ENCODE measurements around the gene MEIS1. TPM values are rescaled to one million over a fixed set of nuclear protein-coding genes. Genes with fewer than 3 reads are reported as not detected.
A peak's percentile ranks its signal among the peaks of the same experiment; 100 is the strongest.

The MEIS1 gene
- total RNA-seq, 1 donor from 2014 or later: 46.7 TPM

DNA sequence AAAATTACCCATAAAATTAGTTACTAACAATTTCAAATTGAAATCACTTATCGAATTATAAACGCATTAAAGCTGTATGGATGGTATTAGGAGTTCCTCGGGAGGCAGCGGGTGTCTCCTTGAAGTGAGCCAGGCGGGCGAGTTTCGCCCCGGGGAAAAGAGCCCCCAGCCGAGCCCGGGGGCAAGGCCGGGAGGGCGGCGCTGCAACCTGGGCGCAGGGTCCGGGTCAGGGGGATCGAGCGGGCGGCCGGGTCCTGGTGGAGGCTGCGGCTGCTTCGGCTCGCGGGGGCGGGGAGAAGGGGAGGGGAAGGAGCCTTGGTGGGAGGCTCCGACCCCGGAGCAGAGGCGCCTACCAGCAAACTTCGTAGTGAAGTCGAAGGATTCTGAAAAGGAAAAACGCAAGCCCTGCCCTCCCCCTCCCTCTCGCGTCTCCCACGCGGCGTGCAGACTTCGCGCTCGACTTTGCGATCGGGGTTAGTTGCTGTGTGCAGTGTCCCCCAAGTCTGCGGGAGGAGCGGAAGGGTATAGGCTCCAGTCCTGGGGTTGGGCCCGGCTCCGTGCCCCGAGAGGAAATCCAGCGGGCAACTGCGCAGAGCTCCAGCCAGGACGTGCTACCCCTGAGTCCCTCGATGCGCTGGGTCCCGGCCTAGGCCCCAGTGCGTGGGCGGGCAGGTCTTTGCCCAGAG is 140.8 kb downstream of the MEIS1 start:
- H3K36me3 ChIP-seq: no peaks in the 10 kb centered on the region
- peaks cover 21% of the 10 kb centered on the region for H3K27me3 ChIP-seq
- TF ChIP-seq, protein P1, sequence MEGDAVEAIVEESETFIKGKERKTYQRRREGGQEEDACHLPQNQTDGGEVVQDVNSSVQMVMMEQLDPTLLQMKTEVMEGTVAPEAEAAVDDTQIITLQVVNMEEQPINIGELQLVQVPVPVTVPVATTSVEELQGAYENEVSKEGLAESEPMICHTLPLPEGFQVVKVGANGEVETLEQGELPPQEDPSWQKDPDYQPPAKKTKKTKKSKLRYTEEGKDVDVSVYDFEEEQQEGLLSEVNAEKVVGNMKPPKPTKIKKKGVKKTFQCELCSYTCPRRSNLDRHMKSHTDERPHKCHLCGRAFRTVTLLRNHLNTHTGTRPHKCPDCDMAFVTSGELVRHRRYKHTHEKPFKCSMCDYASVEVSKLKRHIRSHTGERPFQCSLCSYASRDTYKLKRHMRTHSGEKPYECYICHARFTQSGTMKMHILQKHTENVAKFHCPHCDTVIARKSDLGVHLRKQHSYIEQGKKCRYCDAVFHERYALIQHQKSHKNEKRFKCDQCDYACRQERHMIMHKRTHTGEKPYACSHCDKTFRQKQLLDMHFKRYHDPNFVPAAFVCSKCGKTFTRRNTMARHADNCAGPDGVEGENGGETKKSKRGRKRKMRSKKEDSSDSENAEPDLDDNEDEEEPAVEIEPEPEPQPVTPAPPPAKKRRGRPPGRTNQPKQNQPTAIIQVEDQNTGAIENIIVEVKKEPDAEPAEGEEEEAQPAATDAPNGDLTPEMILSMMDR (IDR thresholded peaks at IDR 0.05): no peak
- intact Hi-C loops (cut with DNase I): loop anchor here (1.0 to 10.0 kb wide), 11 partner anchors 13 to 1457 kb away; partner anchors contain the start of gene ETAA1
- peaks cover 15 to 23% of the 10 kb centered on the region in 2 donors for H3K4me1 ChIP-seq
- peak overlapping the region; percentile 72 to 77 for H3K27ac ChIP-seq
- no peaks in the 10 kb centered on the region for H3K9me3 ChIP-seq
- DNase-seq (ENCODE audit: low spot score in 2 of 2): peak in 1 of 2 donors; percentile 68
- H3K4me3 ChIP-seq: peak overlapping the region; percentile 82 to 86

DNA sequence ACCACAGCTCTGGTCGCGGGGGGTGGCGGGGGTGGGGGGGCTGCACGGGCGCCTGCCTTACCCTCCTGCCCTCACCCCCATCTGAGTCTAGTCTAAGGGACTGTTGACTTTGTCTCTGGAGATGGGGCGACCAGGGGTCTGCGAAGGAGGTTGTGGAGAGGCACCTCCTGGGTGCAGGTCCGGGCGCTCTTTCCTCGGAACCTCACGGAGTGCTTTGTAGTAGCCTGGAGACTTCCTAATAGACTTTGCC is 141.3 kb downstream of the MEIS1 start:
- Histone ChIP-seq H3K36me3 (no peaks in the 10 kb centered on the region), H3K27me3 (peaks cover 21% of the 10 kb centered on the region), H3K4me1 (peaks cover 15 to 23% of the 10 kb centered on the region in 2 donors), H3K27ac (peak overlapping the region; percentile 72 to 77), H3K4me3 (peak overlapping the region; percentile 82 to 86), H3K9me3 (no peaks in the 10 kb centered on the region)
- DNase-seq (ENCODE audit: low spot score in 2 of 2): no peak
- intact Hi-C loops (cut with DNase I): loop anchor here (1.0 to 10.0 kb wide), 10 partner anchors 13 to 1456 kb away; partner anchors contain the start of gene ETAA1
- TF ChIP-seq, protein P1 (IDR thresholded peaks at IDR 0.05): no peak

DNA sequence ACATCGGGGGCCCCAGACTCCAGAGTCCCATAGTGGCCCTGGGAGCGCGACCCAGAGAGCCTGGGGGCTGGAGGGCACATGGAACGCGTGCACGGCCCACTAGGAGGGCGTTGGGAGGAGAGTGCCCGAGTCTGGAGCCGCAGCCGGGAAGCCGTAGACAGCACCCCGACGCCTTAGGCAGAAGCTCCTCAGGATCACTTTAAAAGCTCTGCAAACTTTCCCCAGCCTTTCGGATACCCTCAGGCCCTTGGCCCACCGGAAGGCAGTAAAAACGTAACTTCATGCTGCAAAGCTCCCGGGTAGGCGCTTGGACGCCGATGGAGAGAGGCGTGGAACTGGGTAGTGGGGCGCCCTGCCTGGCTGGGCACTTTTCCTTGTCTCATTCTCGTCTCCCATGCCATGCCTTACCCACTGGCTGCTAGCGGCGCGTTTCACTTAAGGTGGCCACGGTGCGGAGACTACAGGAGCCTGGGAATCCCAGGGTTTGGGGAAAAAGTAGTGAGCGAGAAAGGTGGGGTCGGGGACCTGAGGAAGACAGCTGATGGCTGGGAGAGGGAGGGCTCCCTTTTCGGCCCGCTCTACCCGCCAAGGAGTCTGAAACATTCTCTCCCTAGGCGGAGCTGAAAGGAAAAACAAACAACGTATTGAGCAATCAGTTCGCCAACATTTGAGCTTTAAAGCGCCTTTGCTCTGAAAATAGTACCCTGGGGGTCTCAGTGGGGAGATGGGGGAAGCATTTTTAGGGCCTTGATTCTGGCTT is 141.8 kb downstream of the MEIS1 start:
- peaks cover 21% of the 10 kb centered on the region for H3K27me3 ChIP-seq
- H3K9me3 ChIP-seq: no peaks in the 10 kb centered on the region
- no peaks in the 10 kb centered on the region for H3K36me3 ChIP-seq
- peak overlapping the region; percentile 72 to 77 for H3K27ac ChIP-seq
- intact Hi-C loops (cut with DNase I): loop anchor here (1.0 to 10.0 kb wide), 10 partner anchors 14 to 1456 kb away; partner anchors contain the start of gene ETAA1
- peak overlapping the region; percentile 82 to 86 for H3K4me3 ChIP-seq
- H3K4me1 ChIP-seq: peaks cover 15 to 23% of the 10 kb centered on the region in 2 donors
- peak in 1 of 2 donors; percentile 67 for DNase-seq (ENCODE audit: low spot score in 2 of 2)
- TF ChIP-seq, protein P1 (IDR thresholded peaks at IDR 0.05): no peak

DNA sequence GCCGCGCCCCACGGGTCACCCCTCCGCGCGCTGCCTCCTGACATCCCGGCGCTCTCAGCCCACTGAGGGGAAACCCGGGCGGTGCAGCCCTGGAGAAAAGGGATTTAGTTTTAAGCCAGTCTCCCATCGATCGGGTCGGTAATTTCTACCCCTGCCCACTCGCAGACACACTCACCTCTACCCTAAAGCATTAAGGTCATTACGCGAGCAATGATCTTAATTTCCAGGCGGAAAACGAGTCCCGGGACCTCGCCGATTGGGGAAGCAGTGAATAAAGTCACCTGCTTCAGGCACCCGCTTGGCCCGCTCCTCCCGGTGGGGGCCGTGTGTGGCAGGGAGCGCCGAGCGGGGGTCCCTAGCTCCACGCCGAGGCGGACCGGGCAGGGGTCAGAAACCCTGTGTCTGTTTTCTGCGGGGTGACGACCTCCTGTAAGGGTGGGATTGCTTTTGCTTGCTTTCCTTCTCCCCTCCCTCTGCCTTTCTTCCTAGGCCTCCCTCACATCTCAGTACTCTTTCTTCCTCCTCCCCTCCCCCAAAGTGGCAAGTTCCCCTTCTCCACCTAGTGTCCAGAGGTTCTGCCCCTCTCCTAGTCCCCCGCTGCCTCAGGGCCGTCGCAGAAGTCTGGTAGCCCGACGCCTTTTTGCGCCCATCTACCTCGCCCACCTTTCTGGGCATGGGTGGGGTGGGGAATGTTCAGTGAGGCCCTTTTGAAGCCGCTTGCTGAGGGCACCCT is 142.6 kb downstream of the MEIS1 start:
- TF ChIP-seq, protein P1 (IDR thresholded peaks at IDR 0.05): peak in 1 of 3 experiments; percentile 13
- peak overlapping the region; percentile 72 to 77 for H3K27ac ChIP-seq
- peak overlapping the region; percentile 82 to 86 for H3K4me3 ChIP-seq
- peak in 1 of 2 donors; percentile 68 for DNase-seq (ENCODE audit: low spot score in 2 of 2)
- no peaks in the 10 kb centered on the region for H3K36me3 ChIP-seq
- peaks cover 15 to 26% of the 10 kb centered on the region in 2 donors for H3K4me1 ChIP-seq
- no peaks in the 10 kb centered on the region for H3K9me3 ChIP-seq
- H3K27me3 ChIP-seq: peaks cover 21% of the 10 kb centered on the region
- intact Hi-C loops (cut with DNase I): loop anchor here (2.0 to 10.0 kb wide), 9 partner anchors 15 to 1455 kb away; partner anchors contain the start of gene ETAA1

DNA sequence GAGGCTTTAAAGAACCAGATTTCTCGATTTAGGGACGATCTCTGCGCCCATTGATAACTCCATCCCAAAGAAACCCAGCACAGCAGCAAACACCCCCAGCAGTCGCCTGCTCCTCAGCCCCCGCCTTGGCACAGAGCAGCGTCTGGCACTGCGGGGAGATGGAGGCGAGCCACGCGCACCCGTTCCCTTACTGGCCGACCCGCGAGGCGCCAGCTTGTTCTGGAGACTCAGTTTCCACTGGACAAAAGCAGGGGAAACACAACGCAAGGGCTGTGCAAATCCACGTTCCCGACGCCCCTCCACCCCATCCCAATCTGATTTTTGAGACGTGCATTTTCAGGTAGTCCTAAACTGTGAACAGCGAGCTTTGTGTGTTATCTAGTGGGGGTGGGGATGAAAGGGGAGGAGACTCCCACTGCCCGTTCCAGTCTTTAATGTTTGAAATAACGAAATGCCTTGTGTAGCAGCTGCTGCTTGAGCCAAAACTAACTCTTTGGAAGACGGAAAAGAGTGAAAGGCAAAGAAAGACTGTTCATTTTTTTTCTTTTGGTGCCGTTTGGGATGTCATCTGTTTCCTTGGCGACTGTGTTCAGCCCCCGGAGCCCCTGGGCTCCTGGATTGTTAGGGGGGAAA is 143.2 kb downstream of the MEIS1 start:
- no peaks in the 10 kb centered on the region for H3K36me3 ChIP-seq
- H3K27ac ChIP-seq: peak overlapping the region; percentile 72 to 77
- intact Hi-C loops (cut with DNase I): loop anchor here (5.0 to 10.0 kb wide), 8 partner anchors 273 to 1454 kb away; partner anchors contain the start of gene ETAA1
- no peak for DNase-seq (ENCODE audit: low spot score in 2 of 2)
- peaks cover 15 to 26% of the 10 kb centered on the region in 2 donors for H3K4me1 ChIP-seq
- TF ChIP-seq, protein P1 (IDR thresholded peaks at IDR 0.05): no peak
- H3K9me3 ChIP-seq: no peaks in the 10 kb centered on the region
- peak overlapping the region; percentile 82 to 86 for H3K4me3 ChIP-seq
- peaks cover 21% of the 10 kb centered on the region for H3K27me3 ChIP-seq
